Calu3 (cell line): ENCODE results near the gene EMB. TPM values are rescaled to one million over a fixed set of nuclear protein-coding genes. Genes with fewer than 3 reads are reported as not detected.
"Not testable (repeated sequence)": the region's sequence is repeated elsewhere in the genome, so short reads cannot be mapped to it uniquely, and the experiment has no call there.

Experiments used
- BruUV-seq: library from RNA; stranded (reverse); fragments of 400-500 nt; replicated peaks from 2 replicates; lab custom pipeline; 2021; lab: Mats Ljungman, UMichigan
- CTCF ChIA-PET: fragments of 300-600 bp; sonication (Branson Sonifier 250); formaldehyde crosslinking; loops from one replicate; lab custom pipeline; 2022; ENCODE audit warnings: antibody characterized with exemption; lab: Charles Lee
- DNase-seq: peaks from one replicate; pipeline ENCODE4 v3.0.0; 2022
- H3K27ac Mint-ChIP-seq: one replicate; pipeline ENCODE4 v1.8.0; 2022; ENCODE audit warnings: mixed read lengths; ENCODE audit not compliant: unreplicated experiment
- H3K27me3 Mint-ChIP-seq: one replicate; pipeline ENCODE4 v1.8.0; 2022; ENCODE audit warnings: mixed read lengths; ENCODE audit not compliant: unreplicated experiment
- H3K36me3 Mint-ChIP-seq: one replicate; pipeline ENCODE4 v1.8.0; 2022; ENCODE audit warnings: mild to moderate bottlenecking, moderate library complexity, mixed read lengths; ENCODE audit not compliant: insufficient read depth, unreplicated experiment
- H3K4me1 Mint-ChIP-seq: one replicate; pipeline ENCODE4 v1.8.0; 2022; ENCODE audit warnings: mild to moderate bottlenecking, low read depth, mixed read lengths; ENCODE audit not compliant: unreplicated experiment
- H3K4me3 Mint-ChIP-seq: one replicate; pipeline ENCODE4 v1.8.0; 2022; ENCODE audit warnings: mild to moderate bottlenecking, low read depth, moderate library complexity, mixed read lengths; ENCODE audit not compliant: unreplicated experiment
- H3K9me3 Mint-ChIP-seq: one replicate; pipeline ENCODE4 v1.8.0; 2022; ENCODE audit warnings: low read depth, mixed read lengths; ENCODE audit not compliant: unreplicated experiment
- CTCF ChIP-seq: fragments of 200-600 bp; IDR thresholded peaks from one replicate; pipeline ENCODE4 v1.8.0; 2022; ENCODE audit warnings: antibody characterized with exemption; ENCODE audit not compliant: unreplicated experiment
- intact Hi-C: fragments of 100-400 bp; cut with micrococcal nuclease; formaldehyde crosslinking; loops from one replicate; pipeline ENCODE4 v1.10.0; 2022; ENCODE audit not compliant: unreplicated experiment
- total RNA-seq: library from RNA; stranded (reverse); gene quantifications from 2 replicates; pipeline ENCODE4 v1.2.3, GENCODE V29; 2022

EMB gene
- total RNA-seq, 1 experiment from 2014 or later: 44.4 TPM

- H3K4me3 Mint-ChIP-seq: no peak overlapping the region
- no TSS peak for BruUV-seq
- H3K36me3 Mint-ChIP-seq: peaks cover 19% of the 10 kb centered on the region
- H3K4me1 Mint-ChIP-seq: no peaks in the 10 kb centered on the region
- intact Hi-C loops: no loop called here
- TF ChIP-seq CTCF: no peak
- H3K27ac Mint-ChIP-seq: no peak overlapping the region
- DNase-seq: no peak
- H3K27me3 Mint-ChIP-seq: no peaks in the 10 kb centered on the region
- H3K9me3 Mint-ChIP-seq: no peaks in the 10 kb centered on the region
- CTCF ChIA-PET: no interaction called here
Measured at GRCh38 chr5:50439221-50439620, 1.9 kb downstream of the EMB start.

GRCh38 chr5:50438060-50438459 lies 3.0 kb downstream of the EMB start:
- intact Hi-C loops, H3K4me3 Mint-ChIP-seq, H3K4me1 Mint-ChIP-seq, CTCF ChIA-PET, DNase-seq, H3K9me3 Mint-ChIP-seq, H3K27me3 Mint-ChIP-seq, BruUV-seq, H3K27ac Mint-ChIP-seq: not testable (repeated sequence)
- H3K36me3 Mint-ChIP-seq: peaks cover 19% of the 10 kb centered on the region

GRCh38 chr5:50435168-50435567 lies 5.9 kb downstream of the EMB start:
- intact Hi-C loops: no loop called here
- H3K36me3 Mint-ChIP-seq: peaks cover 2% of the 10 kb centered on the region
- no peak overlapping the region for H3K27ac Mint-ChIP-seq

GRCh38 chr5:50431133-50431904 lies 9.8 kb downstream of the EMB start:
- H3K4me1 Mint-ChIP-seq, BruUV-seq, H3K27me3 Mint-ChIP-seq, H3K4me3 Mint-ChIP-seq, H3K27ac Mint-ChIP-seq, intact Hi-C loops, CTCF ChIA-PET, H3K9me3 Mint-ChIP-seq, H3K36me3 Mint-ChIP-seq, DNase-seq: not testable (repeated sequence)

More at GRCh38 chr5:50435168-50435567, 5.9 kb downstream of the EMB start:
- no peaks in the 10 kb centered on the region for H3K9me3 Mint-ChIP-seq
- DNase-seq: no peak
- H3K4me3 Mint-ChIP-seq: no peak overlapping the region
- CTCF ChIA-PET: no interaction called here
- TF ChIP-seq CTCF: no peak
- H3K27me3 Mint-ChIP-seq: no peaks in the 10 kb centered on the region
- no peaks in the 10 kb centered on the region for H3K4me1 Mint-ChIP-seq
- no TSS peak for BruUV-seq

GRCh38 chr5:50423100-50423799 lies 17.8 kb downstream of the EMB start:
- CTCF ChIA-PET, H3K4me3 Mint-ChIP-seq, BruUV-seq, H3K27ac Mint-ChIP-seq, DNase-seq, H3K36me3 Mint-ChIP-seq, H3K27me3 Mint-ChIP-seq, intact Hi-C loops, H3K9me3 Mint-ChIP-seq: not testable (repeated sequence)
- peaks cover 15% of the 10 kb centered on the region for H3K4me1 Mint-ChIP-seq

- CTCF ChIA-PET, H3K4me3 Mint-ChIP-seq, H3K27me3 Mint-ChIP-seq, H3K36me3 Mint-ChIP-seq, BruUV-seq, H3K9me3 Mint-ChIP-seq, H3K27ac Mint-ChIP-seq, DNase-seq, intact Hi-C loops: not testable (repeated sequence)
- peaks cover 15% of the 10 kb centered on the region for H3K4me1 Mint-ChIP-seq
Measured at GRCh38 chr5:50421184-50421950, 19.7 kb downstream of the EMB start.
